ENCODE results near the gene KHSRP.

The KHSRP gene

GRCh38 chr19:6450166-6450565, 25.6 kb upstream of the KHSRP start:
- Histone ChIP-seq H3K27ac (no peak overlapping the region), H3K4me3 (no peak overlapping the region), H3K9me3 (peaks cover 0 to 21% (median 11%) of the 10 kb centered on the region in 3 donors), H3K4me1 (no peaks in the 10 kb centered on the region), H3K27me3 (no peaks in the 10 kb centered on the region), H3K36me3 (peaks cover 42 to 81% (median 58%) of the 10 kb centered on the region in 3 donors)
- DNase-seq = no peak
- TF ChIP-seq CTCF (IDR thresholded peaks at IDR 0.05) = no peak
- intact Hi-C loops (cut with DNase I; ENCODE audit: low total_unique reads) = no loop called here

GRCh38 chr19:6448045-6448444, 23.4 kb upstream of the KHSRP start:
- DNase-seq = no peak
- H3K36me3 ChIP-seq = peaks cover 21 to 81% (median 49%) of the 10 kb centered on the region in 3 donors
- TF ChIP-seq CTCF (IDR thresholded peaks at IDR 0.05) = no peak
- H3K27me3 ChIP-seq = no peaks in the 10 kb centered on the region
- intact Hi-C loops (cut with DNase I; ENCODE audit: low total_unique reads) = no loop called here
- H3K27ac ChIP-seq = no peak overlapping the region
- no peak overlapping the region for H3K4me3 ChIP-seq
- H3K9me3 ChIP-seq = peaks cover 0 to 9% (median 0%) of the 10 kb centered on the region in 3 donors
- H3K4me1 ChIP-seq = no peaks in the 10 kb centered on the region

GRCh38 chr19:6446452-6446851, 21.8 kb upstream of the KHSRP start:
- DNase-seq = no peak
- no peak for TF ChIP-seq CTCF (IDR thresholded peaks at IDR 0.05)
- Histone ChIP-seq H3K9me3 (peaks cover 0 to 9% (median 0%) of the 10 kb centered on the region in 3 donors), H3K4me3 (no peak overlapping the region), H3K27ac (no peak overlapping the region), H3K36me3 (peaks cover 13 to 74% (median 38%) of the 10 kb centered on the region in 3 donors), H3K27me3 (no peaks in the 10 kb centered on the region), H3K4me1 (no peaks in the 10 kb centered on the region)
- intact Hi-C loops (cut with DNase I; ENCODE audit: low total_unique reads) = no loop called here

GRCh38 chr19:6443986-6444385, 19.4 kb upstream of the KHSRP start:
- Histone ChIP-seq H3K27ac (no peak overlapping the region), H3K4me3 (no peak overlapping the region), H3K4me1 (no peaks in the 10 kb centered on the region), H3K36me3 (peaks cover 13 to 60% (median 31%) of the 10 kb centered on the region in 3 donors), H3K9me3 (peaks cover 0 to 9% (median 0%) of the 10 kb centered on the region in 3 donors), H3K27me3 (no peaks in the 10 kb centered on the region)
- TF ChIP-seq CTCF (IDR thresholded peaks at IDR 0.05) = no peak
- intact Hi-C loops (cut with DNase I; ENCODE audit: low total_unique reads) = no loop called here
- DNase-seq = no peak

- H3K9me3 ChIP-seq = peaks cover 0 to 9% (median 0%) of the 10 kb centered on the region in 3 donors
- intact Hi-C loops (cut with DNase I; ENCODE audit: low total_unique reads) = no loop called here
- H3K27me3 ChIP-seq = no peaks in the 10 kb centered on the region
- no peak for TF ChIP-seq CTCF (IDR thresholded peaks at IDR 0.05)
- H3K4me3 ChIP-seq = no peak overlapping the region
- no peaks in the 10 kb centered on the region for H3K4me1 ChIP-seq
- H3K36me3 ChIP-seq = peaks cover 13 to 51% (median 31%) of the 10 kb centered on the region in 3 donors
- H3K27ac ChIP-seq = no peak overlapping the region
- no peak for DNase-seq
Observed at GRCh38 chr19:6442087-6442688, 17.6 kb upstream of the KHSRP start.
